GM18873 (cell line): ENCODE measurements around the gene NXPE4.
"Not testable (repeated sequence)": the region's sequence is repeated elsewhere in the genome, so short reads cannot be mapped to it uniquely, and the experiment has no call there.

Experiments
- ATAC-seq: cut with Tn5 transposase; IDR thresholded peaks from one replicate; pipeline ENCODE4 v1.9.1; 2021; ENCODE audit warnings: mild to moderate bottlenecking, moderate library complexity, moderate number of reproducible peaks; ENCODE audit not compliant: unreplicated experiment, low FRiP score

The NXPE4 gene

GRCh38 chr11:114610984-114611944 lies 15.7 kb upstream of the NXPE4 start:
- ATAC-seq: no peak

- no peak for ATAC-seq
Observed at GRCh38 chr11:114610550-114610949, 15.0 kb upstream of the NXPE4 start.

- ATAC-seq: no peak
Observed at GRCh38 chr11:114609429-114609828, 13.8 kb upstream of the NXPE4 start.

- not testable (repeated sequence) for ATAC-seq
Observed at GRCh38 chr11:114608605-114609004, 13.0 kb upstream of the NXPE4 start.

GRCh38 chr11:114607753-114608459 lies 12.3 kb upstream of the NXPE4 start:
- no peak for ATAC-seq

- not testable (repeated sequence) for ATAC-seq
Observed at GRCh38 chr11:114606802-114607075, 11.2 kb upstream of the NXPE4 start.

GRCh38 chr11:114606003-114606801 lies 10.6 kb upstream of the NXPE4 start:
- ATAC-seq: no peak

- ATAC-seq: no peak
Observed at GRCh38 chr11:114605370-114605769, 9.8 kb upstream of the NXPE4 start.

- ATAC-seq: no peak
Observed at GRCh38 chr11:114604886-114605285, 9.3 kb upstream of the NXPE4 start.

GRCh38 chr11:114604179-114604813 lies 8.7 kb upstream of the NXPE4 start:
- ATAC-seq: no peak

- ATAC-seq: not testable (repeated sequence)
Observed at GRCh38 chr11:114603151-114603550, 7.6 kb upstream of the NXPE4 start.

- no peak for ATAC-seq
Observed at GRCh38 chr11:114598461-114598860, 2.9 kb upstream of the NXPE4 start.

GRCh38 chr11:114596175-114596919 lies 761 bp upstream of the NXPE4 start:
- ATAC-seq: no peak

- ATAC-seq: no peak
Observed at GRCh38 chr11:114594703-114595102, 883 bp downstream of the NXPE4 start.

GRCh38 chr11:114587398-114587953 lies 8.1 kb downstream of the NXPE4 start:
- no peak for ATAC-seq

GRCh38 chr11:114586797-114587196 lies 8.8 kb downstream of the NXPE4 start:
- no peak for ATAC-seq

- no peak for ATAC-seq
Observed at GRCh38 chr11:114571712-114572111, 23.9 kb downstream of the NXPE4 start.

GRCh38 chr11:114569801-114570200 lies 25.8 kb downstream of the NXPE4 start:
- ATAC-seq: no peak

- ATAC-seq: no peak
Observed at GRCh38 chr11:114566276-114566675, 29.3 kb downstream of the NXPE4 start.
